ENCODE data around the gene FBXO8. TPM values are rescaled to one million over a fixed set of nuclear protein-coding genes. Genes with fewer than 3 reads are reported as not detected.

The FBXO8 gene
- total RNA-seq, 1 donor from 2014 or later = 12.4 TPM

- no peak for TF ChIP-seq CTCF (IDR thresholded peaks at IDR 0.05; ENCODE audit: unreplicated experiment)
- H3K36me3 Mint-ChIP-seq (ENCODE audit: low read depth, unreplicated experiment) = no peaks in the 10 kb centered on the region
- H3K4me3 Mint-ChIP-seq (ENCODE audit: unreplicated experiment) = no peak overlapping the region
- H3K9me3 Mint-ChIP-seq (ENCODE audit: unreplicated experiment) = no peaks in the 10 kb centered on the region
- DNase-seq (ENCODE audit: low spot score) = no peak
- no peaks in the 10 kb centered on the region for H3K4me1 Mint-ChIP-seq (ENCODE audit: unreplicated experiment)
- no peak overlapping the region for H3K27ac Mint-ChIP-seq (ENCODE audit: unreplicated experiment)
- H3K27me3 Mint-ChIP-seq (ENCODE audit: unreplicated experiment) = no peaks in the 10 kb centered on the region
These were observed 28.9 kb downstream of the FBXO8 start for GRCh38 chr4:174254613-174255012.

- no peak for TF ChIP-seq CTCF (IDR thresholded peaks at IDR 0.05; ENCODE audit: unreplicated experiment)
- H3K36me3 Mint-ChIP-seq (ENCODE audit: low read depth, unreplicated experiment) = no peaks in the 10 kb centered on the region
- no peaks in the 10 kb centered on the region for H3K4me1 Mint-ChIP-seq (ENCODE audit: unreplicated experiment)
- H3K4me3 Mint-ChIP-seq (ENCODE audit: unreplicated experiment) = no peak overlapping the region
- H3K9me3 Mint-ChIP-seq (ENCODE audit: unreplicated experiment) = no peaks in the 10 kb centered on the region
- DNase-seq (ENCODE audit: low spot score) = no peak
- H3K27ac Mint-ChIP-seq (ENCODE audit: unreplicated experiment) = no peak overlapping the region
- no peaks in the 10 kb centered on the region for H3K27me3 Mint-ChIP-seq (ENCODE audit: unreplicated experiment)
These were observed 31.1 kb downstream of the FBXO8 start for GRCh38 chr4:174252412-174252811.

GRCh38 chr4:174248407-174248806 lies 35.1 kb downstream of the FBXO8 start:
- no peak for TF ChIP-seq CTCF (IDR thresholded peaks at IDR 0.05; ENCODE audit: unreplicated experiment)
- no peak for DNase-seq (ENCODE audit: low spot score)
- H3K4me1 Mint-ChIP-seq (ENCODE audit: unreplicated experiment) = peaks cover 9% of the 10 kb centered on the region
- H3K9me3 Mint-ChIP-seq (ENCODE audit: unreplicated experiment) = no peaks in the 10 kb centered on the region
- no peaks in the 10 kb centered on the region for H3K36me3 Mint-ChIP-seq (ENCODE audit: low read depth, unreplicated experiment)
- no peak overlapping the region for H3K27ac Mint-ChIP-seq (ENCODE audit: unreplicated experiment)
- H3K27me3 Mint-ChIP-seq (ENCODE audit: unreplicated experiment) = peaks cover 2% of the 10 kb centered on the region
- H3K4me3 Mint-ChIP-seq (ENCODE audit: unreplicated experiment) = no peak overlapping the region

- Mint-ChIP-seq H3K4me3 (ENCODE audit: unreplicated experiment) (no peak overlapping the region), H3K36me3 (ENCODE audit: low read depth, unreplicated experiment) (no peaks in the 10 kb centered on the region), H3K27ac (ENCODE audit: unreplicated experiment) (no peak overlapping the region), H3K9me3 (ENCODE audit: unreplicated experiment) (no peaks in the 10 kb centered on the region), H3K27me3 (ENCODE audit: unreplicated experiment) (peaks cover 2% of the 10 kb centered on the region), H3K4me1 (ENCODE audit: unreplicated experiment) (peaks cover 9% of the 10 kb centered on the region)
- no peak for TF ChIP-seq CTCF (IDR thresholded peaks at IDR 0.05; ENCODE audit: unreplicated experiment)
- no peak for DNase-seq (ENCODE audit: low spot score)
These were observed 37.8 kb downstream of the FBXO8 start for GRCh38 chr4:174245714-174246113.

GRCh38 chr4:174244441-174244840 lies 39.0 kb downstream of the FBXO8 start:
- TF ChIP-seq CTCF (IDR thresholded peaks at IDR 0.05; ENCODE audit: unreplicated experiment) = no peak
- no peak overlapping the region for H3K4me3 Mint-ChIP-seq (ENCODE audit: unreplicated experiment)
- peaks cover 9% of the 10 kb centered on the region for H3K4me1 Mint-ChIP-seq (ENCODE audit: unreplicated experiment)
- H3K27me3 Mint-ChIP-seq (ENCODE audit: unreplicated experiment) = peaks cover 2% of the 10 kb centered on the region
- H3K27ac Mint-ChIP-seq (ENCODE audit: unreplicated experiment) = no peak overlapping the region
- H3K9me3 Mint-ChIP-seq (ENCODE audit: unreplicated experiment) = no peaks in the 10 kb centered on the region
- DNase-seq (ENCODE audit: low spot score) = no peak
- H3K36me3 Mint-ChIP-seq (ENCODE audit: low read depth, unreplicated experiment) = no peaks in the 10 kb centered on the region

All from endothelial cell (in vitro differentiated cells).